HK-2 (cell line): ENCODE measurements around the gene TNKS2.
A peak's percentile ranks its signal among the peaks of the same experiment; 100 is the strongest.
"Not testable (repeated sequence)": the region's sequence is repeated elsewhere in the genome, so short reads cannot be mapped to it uniquely, and the experiment has no call there.

Experiments used
- DNase-seq: peaks from one replicate; pipeline ENCODE4 v3.0.0-alpha.2; 2018; ENCODE audit not compliant: unreplicated experiment

The TNKS2 gene

DNA sequence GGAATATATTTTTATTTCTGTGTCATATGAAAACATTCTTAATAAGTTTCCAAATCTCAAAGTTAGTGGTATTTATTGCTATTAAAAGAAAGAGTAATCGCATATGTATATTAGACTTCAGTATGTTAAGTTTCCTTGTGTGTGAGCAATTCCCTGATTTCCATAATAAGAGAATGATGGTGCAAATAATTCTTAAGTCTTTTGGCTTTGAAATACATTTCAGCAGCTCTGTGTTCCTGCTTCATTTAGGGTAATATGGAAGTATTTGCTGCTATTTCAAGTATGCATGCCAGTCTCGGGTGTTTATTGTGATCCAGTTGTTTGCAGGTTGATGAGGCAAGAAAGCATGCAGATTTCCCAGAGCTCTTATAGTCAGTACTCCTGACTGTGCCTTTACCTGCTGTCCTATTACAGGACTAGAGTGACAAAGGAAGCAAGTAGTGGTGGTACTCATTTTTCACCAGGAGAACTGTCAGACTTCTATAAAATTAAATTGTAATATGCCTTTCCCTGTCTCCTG, 67.4 kb downstream of the TNKS2 start:
- DNase-seq, result no peak

DNA sequence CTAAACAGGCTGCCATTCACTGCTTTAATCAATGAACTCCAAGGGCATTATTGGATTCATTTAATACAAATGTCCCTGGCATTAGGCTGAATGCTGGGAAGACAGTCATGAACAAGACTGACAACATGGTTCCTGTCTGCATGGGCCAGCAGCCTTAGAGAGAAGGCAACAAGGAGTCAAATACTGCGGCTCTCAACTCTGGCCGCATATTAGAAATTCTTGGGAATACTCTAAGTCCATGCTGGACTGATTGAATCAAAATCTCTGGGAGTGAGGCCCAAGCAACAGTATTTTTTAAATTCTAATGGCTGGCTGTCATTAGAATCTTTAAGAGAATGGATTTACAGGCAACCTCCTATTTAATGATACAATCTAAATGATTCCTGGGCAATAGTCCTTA, 76.9 kb downstream of the TNKS2 start:
- DNase-seq, result no peak

GRCh38 chr10:91875779-91876178, 77.6 kb downstream of the TNKS2 start:
- no peak for DNase-seq

GRCh38 chr10:91879515-91880170, 81.4 kb downstream of the TNKS2 start:
- no peak for DNase-seq

DNA sequence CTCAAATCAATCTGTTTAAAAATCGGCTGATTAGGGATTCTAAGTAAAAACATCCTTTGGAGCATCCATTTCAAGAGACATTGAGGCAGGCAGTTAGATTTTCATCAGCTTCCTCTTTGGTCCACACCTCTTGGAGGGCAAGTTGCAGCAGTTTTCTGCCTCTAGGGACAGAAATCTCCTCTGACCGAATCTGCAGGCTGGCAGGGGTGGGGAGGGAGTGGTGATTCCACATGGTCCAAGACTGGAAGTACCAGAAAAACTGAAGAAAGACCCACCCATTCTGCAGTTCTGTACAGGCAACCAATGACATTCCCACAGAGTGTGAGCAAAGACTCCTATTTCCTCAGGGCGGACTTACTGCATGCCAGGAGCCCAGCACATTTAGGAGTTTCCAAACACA, 82.1 kb downstream of the TNKS2 start:
- DNase-seq, result no peak

DNA sequence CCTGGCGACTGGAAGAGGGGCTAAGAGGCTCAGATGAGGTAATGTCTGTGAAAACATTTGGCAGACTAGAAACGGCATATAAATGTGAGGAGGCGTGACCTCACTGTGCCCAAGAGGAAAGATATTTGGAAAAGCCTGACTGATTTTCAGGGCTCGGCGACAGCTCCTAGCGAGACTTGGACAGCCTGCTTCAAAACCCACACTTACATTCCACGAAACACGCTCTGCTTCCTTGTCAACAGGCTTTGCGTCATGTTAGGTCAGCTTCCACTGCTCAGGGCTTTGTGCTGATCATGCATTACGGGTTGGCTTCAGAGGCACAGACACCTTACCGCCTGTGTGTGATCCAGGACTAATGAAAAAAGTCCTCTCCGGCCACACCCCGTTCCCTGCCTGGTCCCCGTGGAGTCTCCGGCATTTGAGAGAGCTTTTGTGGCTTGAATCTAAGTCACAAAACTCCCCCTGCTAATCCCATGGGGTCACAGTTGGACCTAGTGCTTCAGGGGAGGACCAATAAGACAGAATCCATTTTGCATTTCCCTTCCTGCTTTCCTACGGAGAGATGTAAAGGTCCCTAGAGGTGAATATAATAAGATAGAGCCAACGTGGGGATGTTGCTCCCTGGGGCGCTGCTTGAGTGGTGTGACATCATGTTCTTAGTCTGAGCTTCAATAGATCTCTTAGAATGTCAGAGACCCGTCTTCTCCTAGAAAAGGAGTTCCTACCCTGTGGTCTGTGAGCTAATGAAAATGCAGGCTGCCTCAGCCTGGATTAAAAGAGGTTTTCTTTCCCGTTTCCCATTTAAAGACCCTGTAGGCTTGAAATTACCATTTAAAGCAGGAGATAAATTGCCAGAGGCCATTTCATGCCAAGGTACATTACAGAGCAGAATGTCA, 85.6 kb downstream of the TNKS2 start:
- no peak for DNase-seq

- DNase-seq, result no peak
Measured at GRCh38 chr10:91884536-91884935, 86.3 kb downstream of the TNKS2 start.

DNA sequence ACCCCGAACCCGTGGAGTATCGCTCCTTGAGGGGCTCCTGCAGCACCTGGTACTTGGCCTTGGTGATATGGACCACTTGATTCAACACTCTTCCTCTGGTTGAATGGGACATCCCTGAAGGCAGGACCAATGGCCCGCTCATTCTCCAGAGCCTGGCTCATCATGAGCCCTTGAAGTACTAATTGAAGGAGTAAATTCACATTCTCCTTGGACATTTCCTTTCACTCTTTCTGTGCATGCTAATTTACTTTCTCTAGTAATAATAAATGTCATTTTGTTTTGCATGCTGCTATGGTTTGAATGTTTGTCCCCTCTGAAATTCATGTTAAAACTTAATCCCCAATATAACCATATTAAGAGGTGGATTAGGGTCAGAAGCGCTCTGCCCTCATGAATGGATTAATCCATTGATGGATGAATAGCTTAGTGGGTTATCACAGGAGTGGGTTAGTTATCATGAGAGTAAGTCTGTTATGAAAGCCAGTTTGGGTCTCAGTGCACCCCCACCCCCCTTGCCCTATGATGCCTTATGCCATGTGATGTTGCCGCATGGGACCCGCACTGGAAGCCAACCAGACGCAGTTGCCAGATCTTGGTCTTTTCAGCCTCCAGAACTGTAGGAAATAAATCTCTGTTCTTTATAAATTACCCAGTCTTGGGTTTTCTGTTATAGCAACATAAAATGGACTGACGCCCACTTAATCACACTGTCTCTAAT, 87.3 kb downstream of the TNKS2 start:
- no peak for DNase-seq

DNA sequence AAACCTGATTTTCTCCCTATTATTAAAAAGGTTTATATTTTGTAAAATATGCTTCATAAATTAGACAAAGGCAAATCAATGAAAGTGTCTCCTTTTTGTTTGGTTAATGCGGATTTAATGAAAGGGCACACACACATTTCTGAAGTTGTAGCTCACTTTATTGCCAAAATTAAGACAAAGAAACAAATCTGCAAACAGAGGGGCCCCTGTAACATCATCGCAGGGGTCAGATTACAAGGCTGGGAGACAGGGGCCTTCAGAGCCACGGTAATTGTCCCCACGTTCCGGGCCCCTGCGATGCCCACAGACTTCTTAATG, 88.7 kb downstream of the TNKS2 start:
- DNase-seq, result no peak

GRCh38 chr10:91887272-91888076, 89.2 kb downstream of the TNKS2 start:
- DNase-seq, result peak; percentile 15

GRCh38 chr10:91891125-91892001, 93.1 kb downstream of the TNKS2 start:
- DNase-seq, result no peak

GRCh38 chr10:91893051-91893450, 94.8 kb downstream of the TNKS2 start:
- DNase-seq, result no peak

GRCh38 chr10:91894261-91894685, 96.0 kb downstream of the TNKS2 start:
- DNase-seq, result not testable (repeated sequence)

DNA sequence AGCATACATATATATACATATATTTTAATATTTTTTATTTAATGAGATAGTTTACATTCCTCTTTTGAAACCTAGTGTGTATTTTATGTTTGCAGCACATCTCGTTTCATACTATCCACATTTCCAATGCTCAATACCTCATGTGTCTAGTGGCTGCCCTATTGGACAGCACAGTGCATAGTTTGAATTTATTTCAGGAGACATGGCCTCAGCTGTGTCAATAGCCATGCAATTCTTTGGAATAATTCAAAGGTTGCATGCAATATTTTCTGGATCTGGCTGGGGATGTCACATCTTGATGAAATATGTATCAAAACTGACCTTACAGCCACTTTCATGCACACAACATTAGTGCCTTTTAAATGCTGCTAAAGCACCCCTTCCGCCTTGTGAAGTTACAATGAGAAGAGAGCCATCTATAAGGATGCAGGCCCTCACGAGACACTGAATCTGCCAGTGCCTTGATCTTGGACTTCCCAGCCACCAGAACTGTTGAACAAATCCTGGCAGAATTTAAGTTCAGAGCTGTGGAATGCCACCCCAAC, 98.1 kb downstream of the TNKS2 start:
- DNase-seq, result no peak

DNA sequence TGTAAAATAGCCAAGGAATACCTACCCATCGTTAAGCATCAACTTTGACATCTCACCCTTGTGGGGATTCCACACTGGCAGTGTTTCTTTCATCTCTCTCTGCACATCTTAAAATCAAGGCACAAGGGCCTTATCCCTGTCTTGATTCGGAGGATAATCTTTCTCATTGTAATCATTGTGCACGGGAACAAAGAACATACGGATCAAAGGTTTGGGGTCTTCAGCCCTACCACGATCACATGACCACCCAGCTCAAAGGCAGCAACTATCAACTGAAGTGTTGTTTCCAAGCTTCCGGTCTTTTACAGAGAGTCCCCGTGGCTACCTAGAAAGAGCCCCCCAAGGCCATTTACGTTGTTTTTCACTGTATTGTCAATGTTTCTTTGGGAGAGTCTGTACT, 99.2 kb downstream of the TNKS2 start:
- no peak for DNase-seq

- peak; percentile 21 for DNase-seq
Measured at GRCh38 chr10:91901784-91902677, 103.8 kb downstream of the TNKS2 start.

DNA sequence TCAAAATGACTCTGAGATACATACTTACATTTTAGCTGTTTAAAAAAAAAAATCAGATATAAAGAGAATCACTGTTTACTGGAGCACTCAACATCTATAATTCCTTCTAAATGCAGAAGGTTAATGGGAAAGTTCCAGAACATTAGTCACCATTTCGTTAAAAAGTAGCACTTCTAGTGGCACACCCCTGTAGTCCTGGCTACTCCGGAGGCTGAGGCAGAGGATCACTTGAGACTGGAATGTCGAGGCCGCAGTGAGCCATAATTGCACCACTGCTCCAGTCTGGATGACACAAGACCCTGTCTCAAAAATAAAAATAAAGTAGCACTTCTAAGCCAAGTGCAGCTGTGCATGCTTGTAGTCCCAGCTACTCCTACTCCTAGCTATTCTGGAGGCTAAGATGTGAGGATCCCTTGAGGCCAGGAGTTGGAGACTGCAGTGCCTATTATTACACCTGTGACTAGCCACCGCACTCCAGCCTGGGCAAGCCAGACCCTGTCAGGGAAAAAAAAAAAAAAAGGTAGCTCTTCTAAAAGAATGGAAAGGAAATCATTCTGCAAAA, 108.9 kb downstream of the TNKS2 start:
- no peak for DNase-seq

DNA sequence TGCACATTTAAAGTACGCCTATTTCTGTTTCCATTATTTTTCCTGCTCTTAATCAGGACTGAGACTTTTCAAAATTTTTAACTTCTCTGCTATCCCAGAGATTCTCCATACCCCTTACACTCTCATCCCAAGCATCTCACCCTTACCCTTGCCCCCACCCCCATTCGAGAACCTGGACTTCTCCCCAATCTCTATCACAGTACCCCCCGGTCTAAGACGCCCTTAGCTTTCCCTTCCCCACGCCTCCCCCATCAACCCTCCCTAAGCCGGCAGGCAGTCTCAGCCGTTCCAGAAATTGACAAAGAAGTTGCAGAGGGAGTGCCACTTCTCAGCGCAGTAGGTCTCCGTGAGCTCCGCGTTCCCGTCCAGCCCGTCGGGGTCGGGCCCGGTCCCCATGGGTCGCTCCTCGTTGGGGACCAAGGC, 109.7 kb downstream of the TNKS2 start:
- DNase-seq, result no peak
